ENCODE measurements around the gene BLMH.

DNA sequence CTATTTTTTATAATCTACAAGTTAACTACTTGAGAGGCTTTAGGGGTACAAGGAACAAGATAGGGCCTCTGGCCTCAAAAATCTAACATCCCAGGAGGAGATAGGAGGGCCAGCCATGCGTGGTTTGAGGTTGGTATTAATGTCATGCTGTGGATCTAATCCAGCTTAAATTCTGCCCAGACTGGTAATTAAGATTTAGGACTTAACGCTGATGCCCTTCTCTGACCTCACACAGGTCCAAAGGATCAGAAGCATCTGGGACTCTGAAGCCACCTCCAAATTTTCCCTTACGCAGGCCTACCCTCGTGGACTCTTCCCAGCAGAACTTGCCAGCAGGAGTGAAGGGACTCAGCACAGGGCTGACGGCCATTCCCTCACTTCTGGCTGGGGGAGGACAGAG is 71.3 kb downstream of the BLMH start:
- TF ChIP-seq MYC (IDR thresholded peaks at IDR 0.05; ENCODE audit: low read depth, low read length) (no peak), POLR2A (IDR thresholded peaks at IDR 0.05; ENCODE audit: extremely low read depth, insufficient read length) (no peak)
- TF ChIP-seq, protein P1, sequence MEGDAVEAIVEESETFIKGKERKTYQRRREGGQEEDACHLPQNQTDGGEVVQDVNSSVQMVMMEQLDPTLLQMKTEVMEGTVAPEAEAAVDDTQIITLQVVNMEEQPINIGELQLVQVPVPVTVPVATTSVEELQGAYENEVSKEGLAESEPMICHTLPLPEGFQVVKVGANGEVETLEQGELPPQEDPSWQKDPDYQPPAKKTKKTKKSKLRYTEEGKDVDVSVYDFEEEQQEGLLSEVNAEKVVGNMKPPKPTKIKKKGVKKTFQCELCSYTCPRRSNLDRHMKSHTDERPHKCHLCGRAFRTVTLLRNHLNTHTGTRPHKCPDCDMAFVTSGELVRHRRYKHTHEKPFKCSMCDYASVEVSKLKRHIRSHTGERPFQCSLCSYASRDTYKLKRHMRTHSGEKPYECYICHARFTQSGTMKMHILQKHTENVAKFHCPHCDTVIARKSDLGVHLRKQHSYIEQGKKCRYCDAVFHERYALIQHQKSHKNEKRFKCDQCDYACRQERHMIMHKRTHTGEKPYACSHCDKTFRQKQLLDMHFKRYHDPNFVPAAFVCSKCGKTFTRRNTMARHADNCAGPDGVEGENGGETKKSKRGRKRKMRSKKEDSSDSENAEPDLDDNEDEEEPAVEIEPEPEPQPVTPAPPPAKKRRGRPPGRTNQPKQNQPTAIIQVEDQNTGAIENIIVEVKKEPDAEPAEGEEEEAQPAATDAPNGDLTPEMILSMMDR (IDR thresholded peaks at IDR 0.05; ENCODE audit: low read depth, low read length), result no peak
